ENCODE data around the gene COBLL1.
"Not testable (repeated sequence)": the region's sequence is repeated elsewhere in the genome, so short reads cannot be mapped to it uniquely, and the experiment has no call there.

COBLL1 gene

GRCh38 chr2:164763431-164763830, 78.2 kb downstream of the COBLL1 start:
- FAIRE-seq, result no peak
- DNase-seq (ENCODE audit: insufficient read length), result no peak
- TF ChIP-seq POLR2AphosphoS5 (IDR thresholded peaks at IDR 0.05; ENCODE audit: low read depth, low read length) (no peak), TAF1 (IDR thresholded peaks at IDR 0.05; ENCODE audit: borderline replicate concordance, low read depth, low read length) (no peak), POLR2A (IDR thresholded peaks at IDR 0.05; ENCODE audit: low read depth, low read length) (no peak)

GRCh38 chr2:164761737-164762460, 79.7 kb downstream of the COBLL1 start:
- DNase-seq (ENCODE audit: insufficient read length), result no peak
- peak; percentile 54 for FAIRE-seq
- no peak for TF ChIP-seq POLR2A (IDR thresholded peaks at IDR 0.05; ENCODE audit: low read depth, low read length)
- TF ChIP-seq POLR2AphosphoS5 (IDR thresholded peaks at IDR 0.05; ENCODE audit: low read depth, low read length), result no peak
- no peak for TF ChIP-seq TAF1 (IDR thresholded peaks at IDR 0.05; ENCODE audit: borderline replicate concordance, low read depth, low read length)

GRCh38 chr2:164761201-164761600, 80.4 kb downstream of the COBLL1 start:
- not testable (repeated sequence) for FAIRE-seq; DNase-seq (ENCODE audit: insufficient read length)

GRCh38 chr2:164760179-164760578, 81.4 kb downstream of the COBLL1 start:
- TF ChIP-seq POLR2A (IDR thresholded peaks at IDR 0.05; ENCODE audit: low read depth, low read length) (no peak), TAF1 (IDR thresholded peaks at IDR 0.05; ENCODE audit: borderline replicate concordance, low read depth, low read length) (no peak), POLR2AphosphoS5 (IDR thresholded peaks at IDR 0.05; ENCODE audit: low read depth, low read length) (no peak)
- no peak for FAIRE-seq
- DNase-seq (ENCODE audit: insufficient read length), result no peak

- no peak for FAIRE-seq
- DNase-seq (ENCODE audit: insufficient read length), result no peak
- no peak for TF ChIP-seq POLR2AphosphoS5 (IDR thresholded peaks at IDR 0.05; ENCODE audit: low read depth, low read length)
- no peak for TF ChIP-seq TAF1 (IDR thresholded peaks at IDR 0.05; ENCODE audit: borderline replicate concordance, low read depth, low read length)
- TF ChIP-seq POLR2A (IDR thresholded peaks at IDR 0.05; ENCODE audit: low read depth, low read length), result no peak
Observed at GRCh38 chr2:164757934-164758695, 83.5 kb downstream of the COBLL1 start.

- DNase-seq (ENCODE audit: insufficient read length) (no peak), FAIRE-seq (no peak)
- TF ChIP-seq POLR2AphosphoS5 (IDR thresholded peaks at IDR 0.05; ENCODE audit: low read depth, low read length) (no peak), TAF1 (IDR thresholded peaks at IDR 0.05; ENCODE audit: borderline replicate concordance, low read depth, low read length) (no peak), POLR2A (IDR thresholded peaks at IDR 0.05; ENCODE audit: low read depth, low read length) (no peak)
Observed at GRCh38 chr2:164756773-164757172, 84.8 kb downstream of the COBLL1 start.

GRCh38 chr2:164755952-164756351, 85.7 kb downstream of the COBLL1 start:
- DNase-seq (ENCODE audit: insufficient read length), result no peak
- no peak for FAIRE-seq
- TF ChIP-seq TAF1 (IDR thresholded peaks at IDR 0.05; ENCODE audit: borderline replicate concordance, low read depth, low read length), result no peak
- no peak for TF ChIP-seq POLR2A (IDR thresholded peaks at IDR 0.05; ENCODE audit: low read depth, low read length)
- TF ChIP-seq POLR2AphosphoS5 (IDR thresholded peaks at IDR 0.05; ENCODE audit: low read depth, low read length), result no peak

- FAIRE-seq, result no peak
- TF ChIP-seq POLR2A (IDR thresholded peaks at IDR 0.05; ENCODE audit: low read depth, low read length), result no peak
- TF ChIP-seq TAF1 (IDR thresholded peaks at IDR 0.05; ENCODE audit: borderline replicate concordance, low read depth, low read length), result no peak
- TF ChIP-seq POLR2AphosphoS5 (IDR thresholded peaks at IDR 0.05; ENCODE audit: low read depth, low read length), result no peak
Observed at GRCh38 chr2:164754157-164755093, 87.2 kb downstream of the COBLL1 start.

GRCh38 chr2:164752956-164753355, 88.7 kb downstream of the COBLL1 start:
- no peak for FAIRE-seq

More at GRCh38 chr2:164754157-164755093, 87.2 kb downstream of the COBLL1 start:
- DNase-seq (ENCODE audit: insufficient read length), result no peak

GRCh38 chr2:164747783-164748433, 93.7 kb downstream of the COBLL1 start:
- FAIRE-seq (no peak), DNase-seq (ENCODE audit: insufficient read length) (no peak)
- no peak for TF ChIP-seq TAF1 (IDR thresholded peaks at IDR 0.05; ENCODE audit: borderline replicate concordance, low read depth, low read length)
- TF ChIP-seq POLR2AphosphoS5 (IDR thresholded peaks at IDR 0.05; ENCODE audit: low read depth, low read length), result no peak
- TF ChIP-seq POLR2A (IDR thresholded peaks at IDR 0.05; ENCODE audit: low read depth, low read length), result no peak

More at GRCh38 chr2:164752956-164753355, 88.7 kb downstream of the COBLL1 start:
- DNase-seq (ENCODE audit: insufficient read length), result no peak
- TF ChIP-seq TAF1 (IDR thresholded peaks at IDR 0.05; ENCODE audit: borderline replicate concordance, low read depth, low read length) (no peak), POLR2AphosphoS5 (IDR thresholded peaks at IDR 0.05; ENCODE audit: low read depth, low read length) (no peak), POLR2A (IDR thresholded peaks at IDR 0.05; ENCODE audit: low read depth, low read length) (no peak)

GRCh38 chr2:164747140-164747539, 94.5 kb downstream of the COBLL1 start:
- DNase-seq (ENCODE audit: insufficient read length), result no peak
- no peak for FAIRE-seq
- TF ChIP-seq POLR2A (IDR thresholded peaks at IDR 0.05; ENCODE audit: low read depth, low read length), result no peak
- TF ChIP-seq TAF1 (IDR thresholded peaks at IDR 0.05; ENCODE audit: borderline replicate concordance, low read depth, low read length), result no peak
- TF ChIP-seq POLR2AphosphoS5 (IDR thresholded peaks at IDR 0.05; ENCODE audit: low read depth, low read length), result no peak

Measured in GM12892 (cell line).